BE2C (cell line): ENCODE data around the gene KCTD6. TPM values are rescaled to one million over a fixed set of nuclear protein-coding genes. Genes with fewer than 3 reads are reported as not detected.
A peak's percentile ranks its signal among the peaks of the same experiment; 100 is the strongest.

Source experiments
- DNase-seq: peaks from one replicate; pipeline ENCODE4 v3.0.0-alpha.2; 2020
- H3K27me3 ChIP-seq: fragments of 250-450 bp; sonication (Bioruptor Pico); 2 replicates; pipeline ENCODE4 v1.5.1; 2020; ENCODE audit warnings: mild to moderate bottlenecking
- H3K36me3 ChIP-seq: fragments of 250-450 bp; sonication (Bioruptor Pico); 2 replicates; pipeline ENCODE4 v1.5.1; 2020; ENCODE audit warnings: mild to moderate bottlenecking
- H3K4me1 ChIP-seq: fragments of 250-450 bp; sonication (Bioruptor Pico); 2 replicates; pipeline ENCODE4 v1.5.1; 2020
- H3K4me3 ChIP-seq: 2 replicates; pipeline ENCODE4 v1.5.1; 2011; ENCODE audit warnings: low read depth, low read length
- H3K9me3 ChIP-seq: fragments of 250-450 bp; sonication (Bioruptor Pico); 2 replicates; pipeline ENCODE4 v1.5.1; 2020
- CTCF ChIP-seq: IDR thresholded peaks from 2 replicates; pipeline ENCODE4 v1.5.1; 2012; ENCODE audit warnings: mild to moderate bottlenecking, low read depth, low read length
- polyA plus RNA-seq: library from polyadenylated mRNA; unstranded; fragments of >200 nt; gene quantifications from one replicate; pipeline ENCODE4 v1.2.1, GENCODE V29; 2012; ENCODE audit warnings: low read depth, missing spikeins; ENCODE audit not compliant: insufficient read length, insufficient read depth

The KCTD6 gene
- polyA plus RNA-seq, result 8.0 TPM

- TF ChIP-seq CTCF, result peak; percentile 40
- H3K36me3 ChIP-seq, result no peaks in the 10 kb centered on the region
- peak; percentile 91 for DNase-seq
- H3K9me3 ChIP-seq, result no peaks in the 10 kb centered on the region
- peak within 1 kb of the TSS; percentile 83 for H3K4me3 ChIP-seq
- H3K4me1 ChIP-seq, result no peaks in the 10 kb centered on the region
- H3K27me3 ChIP-seq, result no peaks in the 10 kb centered on the region
Measured at GRCh38 chr3:58491506-58492402, at the start of gene KCTD6. Gene KCTD6 (plus strand): TSS chr3:58492096. CDS start chr3:58498756, 6,660 bp downstream.

DNA sequence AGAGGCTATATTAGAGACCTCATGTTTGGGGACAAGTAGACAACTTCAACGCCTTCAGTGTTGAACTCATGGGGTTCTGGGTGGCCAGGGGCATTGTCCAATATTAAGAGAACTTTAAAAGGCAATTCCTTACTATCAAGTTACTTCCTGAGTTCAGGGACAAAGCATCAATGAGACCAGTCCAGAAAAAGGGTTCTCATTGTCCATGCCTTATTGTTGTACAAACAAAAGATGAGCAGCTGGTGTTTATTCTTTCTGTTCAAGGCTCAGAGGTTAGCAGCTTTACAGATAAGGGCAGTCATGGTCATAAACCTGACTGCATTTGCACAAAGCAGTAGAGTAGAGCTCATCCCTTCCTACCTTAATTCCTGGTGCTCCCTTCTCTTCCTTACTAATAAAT lies 39.7 kb upstream of the KCTD6 start:
- Histone ChIP-seq H3K4me1 (no peaks in the 10 kb centered on the region), H3K4me3 (no peak overlapping the region), H3K9me3 (no peaks in the 10 kb centered on the region), H3K27me3 (no peaks in the 10 kb centered on the region), H3K36me3 (no peaks in the 10 kb centered on the region)
- DNase-seq, result no peak
- no peak for TF ChIP-seq CTCF

GRCh38 chr3:58459160-58459559 lies 32.7 kb upstream of the KCTD6 start:
- no peak for TF ChIP-seq CTCF
- no peaks in the 10 kb centered on the region for H3K36me3 ChIP-seq
- H3K27me3 ChIP-seq, result no peaks in the 10 kb centered on the region
- H3K4me1 ChIP-seq, result no peaks in the 10 kb centered on the region
- H3K9me3 ChIP-seq, result no peaks in the 10 kb centered on the region
- no peak overlapping the region for H3K4me3 ChIP-seq
- DNase-seq, result no peak

DNA sequence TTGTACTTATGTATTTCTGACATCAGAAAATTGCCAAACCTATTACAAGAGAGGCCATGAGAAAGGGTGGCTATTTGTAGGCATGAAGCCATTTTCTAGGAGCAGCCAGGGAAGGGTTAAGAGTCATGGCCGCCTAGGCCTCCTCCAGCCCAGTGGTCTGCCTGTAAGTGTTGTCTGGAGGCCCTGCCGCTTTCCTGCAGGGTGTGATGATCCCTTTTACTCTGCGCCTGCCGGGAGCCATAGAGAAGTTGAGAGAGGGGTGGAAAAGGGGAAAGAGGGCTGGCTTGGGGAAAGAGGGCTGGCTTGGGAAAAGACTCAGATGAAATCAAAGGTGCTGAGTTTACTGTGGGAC lies 29.1 kb upstream of the KCTD6 start:
- DNase-seq, result no peak
- H3K36me3 ChIP-seq, result no peaks in the 10 kb centered on the region
- no peak overlapping the region for H3K4me3 ChIP-seq
- H3K27me3 ChIP-seq, result no peaks in the 10 kb centered on the region
- no peak for TF ChIP-seq CTCF
- H3K4me1 ChIP-seq, result no peaks in the 10 kb centered on the region
- no peaks in the 10 kb centered on the region for H3K9me3 ChIP-seq

DNA sequence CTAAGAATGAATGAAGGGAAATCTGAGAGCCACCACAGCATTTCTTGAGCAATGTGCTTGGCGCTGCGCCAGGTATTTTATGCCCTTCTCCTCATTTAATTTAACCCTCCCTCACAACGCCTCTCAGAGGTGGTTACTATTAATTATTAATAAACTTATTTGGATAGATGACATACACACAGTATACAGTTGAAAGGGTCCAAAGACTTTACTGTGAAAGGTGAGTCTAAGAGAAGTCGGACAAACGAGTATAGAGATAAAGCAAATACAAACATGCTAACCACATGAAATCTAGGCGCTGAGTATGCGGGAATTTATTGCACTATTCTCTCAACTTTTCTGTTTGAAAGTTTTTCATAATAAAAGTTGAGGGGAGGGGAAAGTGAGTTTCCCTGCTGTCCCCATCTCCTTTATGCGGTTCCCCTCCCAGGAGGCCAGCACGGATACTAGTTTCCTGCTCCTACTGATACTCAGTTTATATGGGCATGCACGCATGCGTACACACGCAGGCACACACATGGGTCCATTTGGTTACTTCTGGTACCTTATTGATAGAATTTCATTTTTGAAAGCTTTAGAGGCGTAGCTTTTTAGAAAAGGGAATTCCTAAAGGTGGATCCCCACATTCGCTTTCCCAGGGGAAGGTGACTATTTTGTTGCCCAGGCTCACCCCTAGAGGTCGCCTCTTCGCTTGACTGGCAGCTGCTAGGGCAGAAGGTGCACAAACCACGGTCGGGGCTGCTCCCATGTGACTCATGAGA lies 28.5 kb upstream of the KCTD6 start:
- Histone ChIP-seq H3K36me3 (no peaks in the 10 kb centered on the region), H3K4me3 (no peak overlapping the region), H3K27me3 (no peaks in the 10 kb centered on the region), H3K4me1 (no peaks in the 10 kb centered on the region), H3K9me3 (no peaks in the 10 kb centered on the region)
- TF ChIP-seq CTCF, result peak; percentile 75
- DNase-seq, result peak; percentile 70

- Histone ChIP-seq H3K9me3 (no peaks in the 10 kb centered on the region), H3K27me3 (no peaks in the 10 kb centered on the region), H3K36me3 (no peaks in the 10 kb centered on the region), H3K4me3 (no peak overlapping the region), H3K4me1 (no peaks in the 10 kb centered on the region)
- TF ChIP-seq CTCF, result no peak
- DNase-seq, result no peak
Measured at GRCh38 chr3:58463942-58464271, 28.0 kb upstream of the KCTD6 start.
